NCI-H748 (cell line): Measurements from ENCODE around the gene PLCL1.

Source experiments
- DNase-seq: peaks from one replicate; lab custom pipeline; 2025; ENCODE audit not compliant: unreplicated experiment; lab: John Stamatoyannopoulos, UW

The PLCL1 gene

DNA sequence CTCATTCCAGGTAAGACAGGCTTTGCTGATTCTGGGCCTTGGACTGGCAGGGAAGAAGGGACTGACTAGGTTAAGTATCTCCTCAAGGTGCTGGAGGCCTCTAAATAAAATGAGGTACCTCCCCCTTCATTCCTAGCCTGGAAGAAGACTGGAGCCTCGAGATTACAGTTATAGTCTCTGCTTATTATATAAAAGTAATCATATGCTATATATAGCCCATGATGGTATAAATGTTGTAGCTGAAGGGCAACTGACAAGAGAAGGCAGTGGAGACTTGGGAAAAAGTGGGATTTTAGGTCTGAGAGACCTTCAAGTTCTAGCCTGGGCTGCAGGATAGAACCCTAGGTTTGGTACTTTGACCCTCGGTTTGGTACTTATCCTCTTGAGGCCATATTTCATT lies 248.3 kb downstream of the PLCL1 start:
- DNase-seq = no peak

DNA sequence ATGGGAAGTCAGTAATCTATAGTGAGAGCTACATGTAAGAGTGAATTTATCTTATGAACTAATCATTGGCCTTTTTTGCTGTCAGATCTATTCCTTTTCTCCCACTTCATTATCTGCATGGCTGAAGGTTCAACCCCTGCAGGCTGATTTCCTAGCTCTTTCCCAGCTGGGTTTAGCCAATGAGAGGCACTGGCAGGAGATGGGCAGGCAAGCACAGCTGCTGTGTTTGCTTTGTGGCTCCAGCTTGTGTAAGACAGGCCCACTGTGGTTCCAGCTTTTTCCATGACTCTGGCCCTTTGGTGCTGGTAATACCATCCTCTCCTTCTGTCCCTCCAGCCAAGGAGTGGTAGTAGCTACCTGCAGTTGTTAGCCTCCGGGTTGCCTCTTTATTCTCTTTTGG lies 248.8 kb downstream of the PLCL1 start:
- DNase-seq = no peak

DNA sequence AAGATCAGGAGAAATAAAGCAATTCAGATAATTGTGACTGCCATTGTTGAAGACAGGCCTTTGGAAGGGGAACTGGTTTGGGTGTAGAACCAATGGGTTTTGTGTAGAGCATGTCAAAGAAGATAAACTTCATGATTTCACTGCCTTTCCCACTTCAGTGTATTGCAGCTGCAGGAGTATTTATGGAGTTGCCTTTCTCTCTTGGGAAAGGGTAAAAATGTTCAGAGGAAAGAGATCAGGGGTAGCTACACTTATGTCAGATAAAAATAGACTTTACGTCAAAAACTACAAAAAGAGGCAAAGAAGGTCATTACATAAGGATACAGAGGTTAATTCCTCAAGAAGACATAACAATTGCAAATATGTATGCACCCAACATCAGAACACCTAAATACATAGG lies 249.4 kb downstream of the PLCL1 start:
- no peak for DNase-seq

GRCh38 chr2:198054299-198054698 lies 249.9 kb downstream of the PLCL1 start:
- no peak for DNase-seq

GRCh38 chr2:198055716-198056115 lies 251.3 kb downstream of the PLCL1 start:
- DNase-seq = no peak

- DNase-seq = no peak
Measured at GRCh38 chr2:198056836-198057235, 252.4 kb downstream of the PLCL1 start.

DNA sequence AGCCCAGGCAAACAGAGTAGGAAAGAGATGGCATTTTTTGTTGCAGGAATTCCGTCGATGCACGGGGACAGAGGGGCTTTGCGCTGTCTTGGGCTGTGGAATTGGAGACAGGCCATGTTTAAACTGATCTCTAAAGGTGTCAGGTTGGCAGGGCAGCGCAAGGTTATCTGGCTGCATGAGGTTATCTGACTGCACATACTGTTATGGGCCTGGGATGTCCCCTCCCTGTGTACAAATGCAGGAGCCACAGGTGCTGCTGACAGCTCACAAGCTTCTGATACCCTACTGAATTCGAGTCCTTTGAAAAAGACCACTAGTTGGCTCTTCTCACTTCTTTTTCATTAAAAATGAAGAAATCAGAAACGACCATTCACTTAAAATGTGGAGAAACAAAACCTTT lies 255.4 kb downstream of the PLCL1 start:
- no peak for DNase-seq

DNA sequence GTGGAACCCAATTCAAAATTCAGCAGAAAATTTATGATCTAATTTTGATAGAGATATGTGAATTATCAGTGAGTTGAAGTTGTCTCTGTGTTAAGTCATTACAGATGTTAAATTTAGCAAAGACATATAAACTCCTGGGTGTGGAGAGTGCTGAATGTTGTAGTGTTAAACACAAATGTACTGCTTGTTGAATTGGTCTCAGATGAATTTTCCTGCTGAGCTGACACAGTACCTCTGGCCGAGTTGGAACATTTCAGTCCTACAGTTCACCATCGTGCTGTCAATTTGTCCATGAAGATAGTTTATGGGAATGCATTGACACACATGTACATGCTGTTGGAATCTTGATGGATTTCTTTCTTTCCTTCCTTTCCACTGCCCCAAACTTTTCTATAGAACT lies 255.9 kb downstream of the PLCL1 start:
- DNase-seq = no peak

DNA sequence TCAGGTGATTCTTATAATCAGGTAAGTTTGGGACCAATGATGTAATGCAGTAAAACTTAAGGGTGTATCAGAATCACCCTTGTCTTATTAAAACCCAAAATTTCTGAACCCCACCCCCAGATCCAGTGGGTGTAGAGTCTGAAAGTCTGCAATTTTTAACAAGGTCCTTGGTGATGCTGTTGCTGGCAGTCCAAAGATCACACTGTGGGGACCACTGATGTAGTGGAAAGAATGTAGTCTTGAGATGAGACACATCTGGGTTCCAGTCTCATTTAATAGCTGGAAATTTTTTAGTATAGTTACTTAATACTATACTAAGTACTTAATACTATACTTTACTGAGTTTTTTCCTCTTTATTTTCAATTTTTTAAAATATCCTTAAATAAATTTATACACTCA lies 258.4 kb downstream of the PLCL1 start:
- no peak for DNase-seq

DNA sequence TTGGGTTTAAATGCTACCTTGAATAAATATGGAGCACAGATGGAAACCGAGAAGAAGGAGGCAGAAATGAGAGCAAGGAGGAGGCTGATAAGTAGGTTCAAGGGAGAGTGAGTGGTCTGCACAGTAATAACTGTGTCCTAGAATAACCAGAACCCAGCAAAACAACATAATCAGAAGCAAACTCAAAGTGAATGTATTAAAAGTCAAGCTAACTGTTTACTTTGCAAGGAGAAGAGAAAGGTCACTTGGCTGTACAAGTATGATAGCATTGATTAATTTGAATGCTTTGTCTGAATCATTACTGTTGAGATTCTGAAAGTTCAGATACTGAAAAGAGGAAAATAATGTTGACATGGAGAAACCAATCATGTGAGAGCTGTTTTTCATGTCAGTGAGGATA lies 258.8 kb downstream of the PLCL1 start:
- DNase-seq = no peak

- no peak for DNase-seq
Measured at GRCh38 chr2:198065322-198065721, 260.9 kb downstream of the PLCL1 start.

DNA sequence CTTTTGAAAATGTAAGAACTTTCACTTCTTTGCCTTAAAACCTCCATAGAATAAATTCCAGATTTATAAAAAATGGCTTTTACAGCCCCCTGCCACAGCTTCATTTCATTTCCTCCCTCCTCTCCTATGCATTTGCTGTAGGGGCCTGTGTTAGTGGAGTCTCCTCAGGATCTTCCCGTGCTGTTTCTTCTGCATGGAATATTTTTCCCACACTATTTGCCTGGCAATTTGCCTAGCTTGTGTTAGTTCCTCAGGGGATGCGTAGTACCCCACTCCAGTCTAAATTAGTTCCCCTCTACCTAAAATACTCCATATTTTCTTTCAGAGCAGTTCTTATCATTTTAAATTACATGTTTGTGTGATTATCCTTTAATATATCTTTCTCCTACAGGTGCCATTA lies 262.2 kb downstream of the PLCL1 start:
- no peak for DNase-seq

DNA sequence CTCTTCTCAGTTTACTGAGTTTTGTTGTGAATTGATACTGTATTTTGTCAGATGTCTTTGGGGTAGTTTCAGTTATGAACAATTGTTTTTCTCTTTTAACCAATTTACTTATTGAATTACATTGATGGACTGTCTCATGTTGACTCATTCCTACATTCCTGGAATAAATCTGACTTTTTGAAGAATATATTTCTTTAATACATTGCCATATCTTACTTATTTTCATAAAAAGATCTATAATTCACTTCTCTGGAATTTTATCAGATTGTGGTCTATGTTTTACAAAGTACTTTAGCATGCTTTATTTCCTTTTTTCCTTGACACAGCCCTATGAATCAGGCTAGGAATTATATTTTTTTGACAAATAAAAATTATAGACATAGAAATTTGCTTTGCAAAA lies 268.3 kb downstream of the PLCL1 start:
- no peak for DNase-seq

DNA sequence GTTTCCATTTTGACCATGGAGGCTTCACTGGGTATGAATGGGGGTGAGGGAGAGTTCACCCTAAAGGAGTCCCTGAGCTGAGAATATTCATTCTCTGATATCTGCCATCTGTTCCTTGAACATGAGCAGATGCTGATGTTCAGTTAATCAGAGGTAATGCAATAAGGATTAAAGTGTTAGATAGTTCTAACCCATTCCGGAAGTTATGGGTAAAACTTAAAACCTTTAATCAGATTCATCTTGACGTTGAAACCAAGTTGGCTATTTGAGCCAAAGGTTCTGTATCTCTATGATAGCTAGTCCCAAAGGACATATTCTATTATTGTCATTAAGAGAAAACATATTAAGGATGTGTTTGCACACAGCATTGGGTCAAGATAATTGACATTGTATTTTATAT lies 268.9 kb downstream of the PLCL1 start:
- DNase-seq = no peak

- DNase-seq = no peak
Measured at GRCh38 chr2:198077477-198077876, 273.1 kb downstream of the PLCL1 start.

- no peak for DNase-seq
Measured at GRCh38 chr2:198080879-198081765, 276.7 kb downstream of the PLCL1 start.

DNA sequence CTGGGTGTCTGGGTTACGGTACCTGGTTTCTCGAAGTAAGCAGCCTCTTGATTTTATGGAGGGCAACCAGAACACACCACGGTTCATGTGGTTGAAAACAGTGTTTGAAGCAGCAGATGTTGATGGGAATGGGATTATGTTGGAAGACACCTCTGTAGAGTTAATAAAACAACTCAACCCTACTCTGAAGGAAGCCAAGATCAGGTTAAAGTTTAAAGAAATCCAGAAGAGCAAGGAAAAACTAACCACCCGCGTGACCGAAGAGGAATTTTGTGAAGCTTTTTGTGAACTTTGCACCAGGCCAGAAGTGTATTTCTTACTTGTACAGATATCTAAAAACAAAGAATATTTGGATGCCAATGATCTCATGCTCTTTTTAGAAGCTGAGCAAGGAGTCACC lies 279.8 kb downstream of the PLCL1 start:
- DNase-seq = no peak

- no peak for DNase-seq
Measured at GRCh38 chr2:198096002-198096401, 291.6 kb downstream of the PLCL1 start.

DNA sequence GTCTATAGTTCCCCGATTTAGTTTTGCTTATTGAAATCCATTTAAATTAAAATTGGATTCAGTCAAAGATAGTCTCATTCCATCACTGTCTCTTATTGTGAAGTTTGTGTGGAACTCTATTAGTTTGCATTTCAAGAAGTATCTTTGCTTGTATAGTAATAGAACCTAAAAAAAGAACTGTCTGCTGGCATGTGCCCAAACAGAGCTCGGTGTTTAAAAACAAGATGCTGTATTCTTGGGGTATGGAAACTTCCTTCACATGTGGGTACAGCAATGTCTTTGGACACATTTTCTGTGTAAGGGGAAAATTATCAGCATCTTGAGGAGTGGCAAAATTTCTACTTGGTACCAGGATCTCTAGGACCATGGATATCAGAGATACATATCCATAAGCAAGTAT lies 292.6 kb downstream of the PLCL1 start:
- no peak for DNase-seq

DNA sequence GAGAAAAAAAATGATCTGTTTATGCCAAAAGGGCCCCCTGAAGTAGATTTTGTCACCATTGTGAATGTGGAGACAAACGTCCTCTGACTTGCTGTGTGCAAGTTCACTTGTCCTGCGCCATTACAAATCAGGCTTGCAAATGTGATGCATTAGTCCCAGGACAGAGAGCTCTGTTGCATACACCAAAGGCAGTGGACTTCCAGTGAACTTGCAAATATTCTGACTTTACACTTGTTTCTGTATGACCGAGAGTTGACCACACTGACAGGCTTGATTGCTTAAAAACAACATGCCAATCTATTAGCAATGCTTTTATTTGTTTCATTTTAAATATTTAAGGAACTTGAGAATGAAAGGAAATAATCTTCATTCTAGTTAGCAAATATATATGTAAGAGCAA lies 293.2 kb downstream of the PLCL1 start:
- DNase-seq = no peak

DNA sequence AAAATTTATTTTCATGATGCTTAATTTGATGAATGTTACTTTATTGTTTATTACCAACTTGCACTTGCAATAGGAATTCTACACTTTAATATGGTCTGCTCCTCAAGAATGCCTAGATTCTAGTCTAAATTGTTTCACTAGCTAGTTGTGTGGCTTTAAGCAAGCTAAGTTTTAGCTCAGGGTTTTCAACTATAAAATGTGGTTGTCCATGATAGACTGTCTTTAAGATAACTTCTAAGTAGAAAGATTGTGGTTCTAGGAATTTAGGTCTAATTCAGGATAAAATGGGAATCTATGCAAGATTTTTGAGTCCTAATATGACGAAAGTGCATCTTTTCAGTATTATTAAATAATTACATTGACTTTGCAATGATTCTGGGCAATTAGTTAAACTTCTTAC lies 294.0 kb downstream of the PLCL1 start:
- DNase-seq = no peak

- DNase-seq = no peak
Measured at GRCh38 chr2:198098918-198099317, 294.5 kb downstream of the PLCL1 start.

DNA sequence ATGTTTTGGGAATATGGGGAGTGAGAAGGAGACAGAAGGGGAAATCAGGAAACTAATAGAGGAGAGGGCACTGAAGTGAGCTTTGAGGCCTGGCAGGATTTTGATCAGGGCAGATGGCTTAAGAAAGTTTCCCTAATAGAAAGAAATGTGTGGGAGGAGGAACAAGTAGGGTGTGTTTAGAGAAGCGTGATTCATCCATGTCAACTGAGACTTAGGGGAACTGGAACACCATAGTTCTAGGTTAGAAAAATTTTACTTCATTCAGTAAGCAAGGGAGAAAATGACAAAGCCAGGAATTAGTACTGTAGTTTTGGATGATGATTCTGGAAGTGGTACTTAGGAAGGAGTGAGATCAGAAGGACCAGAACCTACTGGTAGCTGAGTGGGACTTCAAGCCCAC lies 296.0 kb downstream of the PLCL1 start:
- no peak for DNase-seq
